ENCODE measurements around the gene TLCD4.
A peak's percentile ranks its signal among the peaks of the same experiment; 100 is the strongest.
"Not testable (repeated sequence)": the region's sequence is repeated elsewhere in the genome, so short reads cannot be mapped to it uniquely, and the experiment has no call there.

The TLCD4 gene, protein sequence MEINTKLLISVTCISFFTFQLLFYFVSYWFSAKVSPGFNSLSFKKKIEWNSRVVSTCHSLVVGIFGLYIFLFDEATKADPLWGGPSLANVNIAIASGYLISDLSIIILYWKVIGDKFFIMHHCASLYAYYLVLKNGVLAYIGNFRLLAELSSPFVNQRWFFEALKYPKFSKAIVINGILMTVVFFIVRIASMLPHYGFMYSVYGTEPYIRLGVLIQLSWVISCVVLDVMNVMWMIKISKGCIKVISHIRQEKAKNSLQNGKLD

DNA sequence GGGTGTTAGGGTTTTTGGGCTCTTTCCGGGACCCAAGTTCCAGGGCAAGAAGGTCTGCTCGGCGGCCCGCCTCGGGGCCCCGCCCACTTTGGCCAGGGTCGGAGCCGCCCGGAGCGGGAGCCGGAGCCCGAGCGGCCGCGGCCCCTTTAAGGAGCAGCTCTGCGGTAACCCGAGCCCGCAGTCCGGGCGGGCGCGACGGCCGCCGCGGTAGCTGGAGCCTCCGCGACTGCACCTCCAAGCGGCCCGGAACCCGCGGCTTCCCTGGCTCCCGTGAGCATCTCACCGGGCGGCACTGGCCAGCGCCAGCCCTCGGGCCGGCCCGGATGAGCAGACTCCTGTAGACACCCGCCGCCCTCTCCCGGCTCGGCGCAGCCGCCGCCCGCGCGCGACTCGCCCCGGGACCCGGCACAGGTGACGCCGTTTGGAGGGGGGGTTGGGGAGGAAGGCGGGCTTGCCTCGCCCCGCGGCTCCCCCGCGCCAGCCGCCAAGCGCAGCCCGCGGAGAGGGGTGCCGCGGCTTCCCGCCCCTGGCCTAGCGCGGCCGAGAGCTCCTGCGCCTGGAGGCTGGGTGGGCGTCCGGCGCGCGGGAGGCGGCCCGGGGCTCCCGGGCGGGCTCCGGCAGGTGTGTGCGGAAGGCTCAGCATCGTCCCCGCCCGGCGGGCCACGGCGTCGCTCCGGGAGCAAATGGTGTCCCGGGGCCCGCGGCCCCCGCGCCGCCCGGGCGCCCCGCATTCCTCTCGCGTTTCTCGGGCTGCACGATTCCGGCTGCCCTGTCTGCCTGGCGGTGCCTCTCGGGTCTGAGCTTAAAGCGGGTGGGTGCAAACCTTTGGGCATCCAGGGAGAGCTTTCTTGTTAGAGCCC is at the start of gene TLCD4:
Gene TLCD4 (plus strand): TSS at position 149 of the 860 bp plus-strand sequence. CDS start 26,547 bp downstream, outside the sequence.
- peak; percentile 46 for DNase-seq

- DNase-seq: no peak
These were observed 49.6 kb upstream of the TLCD4 start for GRCh38 chr1:95067568-95067967.

DNA sequence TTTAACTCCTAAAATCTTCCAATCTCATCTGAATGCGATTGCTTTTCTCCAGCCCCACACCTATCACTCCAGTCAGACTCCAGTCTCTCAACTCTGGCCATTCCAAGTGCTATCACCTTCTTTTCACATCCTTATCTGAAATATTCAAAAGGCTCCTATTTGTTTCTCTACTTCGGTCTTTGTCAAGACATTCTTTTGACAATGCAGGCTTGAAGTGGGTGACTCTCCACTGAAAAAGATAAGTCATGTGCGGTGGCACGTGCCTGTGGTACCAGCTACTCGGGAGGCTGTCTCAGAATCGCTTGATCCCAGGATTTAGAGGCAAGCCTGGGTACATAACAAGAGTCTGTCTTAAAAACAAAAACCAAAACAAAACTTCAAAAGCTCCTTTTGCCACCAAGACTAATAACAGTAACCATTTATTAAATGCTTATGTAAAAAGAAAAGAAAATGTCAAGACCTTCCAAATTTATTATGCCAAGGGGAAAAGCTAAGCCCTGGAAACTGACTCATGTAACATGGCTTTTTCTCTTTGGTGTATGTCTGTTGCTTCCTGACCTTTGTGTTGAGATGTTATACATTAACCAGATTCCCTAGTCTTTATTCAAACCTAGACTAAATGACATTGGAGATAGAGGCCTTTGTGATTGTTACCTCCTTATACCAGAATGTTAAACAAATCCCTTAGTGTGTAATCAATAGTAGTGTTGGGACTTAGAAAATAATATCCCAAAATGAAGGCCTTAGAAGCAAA is 48.0 kb upstream of the TLCD4 start:
- DNase-seq: no peak

- DNase-seq: no peak
These were observed 47.5 kb upstream of the TLCD4 start for GRCh38 chr1:95069710-95070093.

GRCh38 chr1:95071539-95071938 is 45.6 kb upstream of the TLCD4 start:
- no peak for DNase-seq

DNA sequence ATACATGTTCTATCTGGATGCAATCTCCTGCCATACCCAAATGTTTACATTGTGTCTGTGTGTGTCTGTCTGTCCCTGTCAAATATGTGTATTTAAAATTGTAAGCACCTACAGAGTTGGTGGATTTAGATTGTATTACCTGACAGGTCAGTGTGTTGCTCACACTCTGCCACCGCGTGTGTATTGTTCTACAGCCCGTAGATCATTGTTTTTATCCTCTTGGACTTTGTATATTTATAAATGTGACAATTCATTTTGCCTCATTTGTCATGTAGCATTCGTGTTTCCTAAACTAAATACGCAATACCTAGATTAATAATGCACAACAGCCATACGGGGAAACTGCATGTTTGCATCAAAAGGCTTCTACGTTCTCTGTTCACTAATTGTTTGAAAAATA is 45.0 kb upstream of the TLCD4 start:
- no peak for DNase-seq

GRCh38 chr1:95072532-95073419 is 44.4 kb upstream of the TLCD4 start, which contains the start of gene ALG14:
Gene ALG14 (minus strand): TSS chr1:95072951. CDS start chr1:95072898, 53 bp downstream.
- peak; percentile 93 for DNase-seq

DNA sequence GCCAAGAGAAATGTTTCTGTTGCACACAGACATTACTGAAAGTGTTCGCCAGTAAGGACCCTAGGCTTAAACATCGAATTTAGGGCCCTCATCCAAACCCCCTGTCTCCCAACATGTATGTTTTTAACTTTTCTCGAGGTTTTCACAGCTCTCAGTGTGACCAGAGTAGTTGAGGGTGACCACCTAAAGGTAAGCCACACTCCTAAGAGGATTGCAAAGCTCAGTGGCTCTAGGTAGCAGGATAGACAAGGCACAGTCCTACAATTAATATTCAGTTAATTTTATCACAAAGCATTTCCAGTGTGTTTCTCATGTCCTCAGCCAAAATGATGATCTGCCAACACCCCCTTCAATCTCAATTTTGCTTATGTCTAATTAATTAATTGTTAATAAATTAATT is 43.7 kb upstream of the TLCD4 start:
- no peak for DNase-seq

- DNase-seq: no peak
These were observed 41.1 kb upstream of the TLCD4 start for GRCh38 chr1:95076034-95076433.

DNA sequence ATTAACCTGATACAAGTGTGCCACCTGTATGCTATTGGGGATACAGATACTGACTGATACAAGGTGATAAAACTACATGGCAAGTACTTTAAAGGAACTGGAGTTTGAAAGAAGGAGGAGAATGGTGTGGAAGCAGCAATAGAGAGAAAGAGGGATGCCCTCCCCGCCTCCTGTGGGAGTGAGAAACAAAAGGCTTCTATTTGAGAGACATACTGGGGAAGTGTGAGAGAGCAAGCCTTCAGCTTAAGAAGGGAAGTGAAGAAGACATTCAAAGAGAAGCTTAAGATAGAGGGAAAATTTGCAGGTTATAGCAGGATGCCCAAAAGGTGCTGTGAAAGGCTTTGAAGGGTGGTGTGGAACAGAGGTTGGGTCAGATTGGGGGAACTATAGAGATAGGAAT is 36.7 kb upstream of the TLCD4 start:
- DNase-seq: no peak

GRCh38 chr1:95080879-95081278 is 36.3 kb upstream of the TLCD4 start:
- DNase-seq: no peak

- DNase-seq: no peak
These were observed 32.6 kb upstream of the TLCD4 start for GRCh38 chr1:95084317-95085176.

GRCh38 chr1:95085376-95085775 is 31.8 kb upstream of the TLCD4 start:
- no peak for DNase-seq

DNA sequence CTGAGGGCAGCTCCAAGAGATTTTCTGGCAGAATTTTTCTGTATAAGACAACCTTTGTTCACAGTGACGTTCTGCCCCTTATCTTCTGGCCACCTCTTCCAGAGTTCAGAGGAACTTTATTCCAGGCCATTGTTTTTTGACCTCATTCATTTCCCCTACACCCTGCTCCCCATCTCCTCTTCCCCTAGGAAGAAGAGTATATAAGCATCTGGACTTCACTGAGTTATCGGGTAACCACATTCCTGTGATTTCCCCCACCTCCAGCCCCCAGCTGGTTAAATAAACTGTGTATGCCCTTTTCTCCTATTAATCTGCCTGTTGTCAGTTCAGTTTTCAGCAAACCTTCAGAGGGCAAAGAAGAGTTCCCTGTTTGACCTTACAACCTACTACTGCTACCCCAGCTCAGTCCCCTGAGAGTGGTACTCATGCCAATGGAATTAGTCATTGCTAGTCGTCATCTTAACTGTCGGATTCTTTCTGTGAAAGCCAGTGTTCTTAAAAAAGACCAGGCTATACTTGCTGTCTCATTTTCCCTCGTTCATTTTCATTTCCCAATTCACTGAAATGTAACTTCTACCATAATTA is 30.1 kb upstream of the TLCD4 start:
- no peak for DNase-seq

GRCh38 chr1:95088303-95088702 is 28.9 kb upstream of the TLCD4 start:
- DNase-seq: no peak

- DNase-seq: no peak
These were observed 27.4 kb upstream of the TLCD4 start for GRCh38 chr1:95089650-95090287.

GRCh38 chr1:95091290-95091689 is 25.9 kb upstream of the TLCD4 start:
- DNase-seq: not testable (repeated sequence)

GRCh38 chr1:95092891-95093290 is 24.3 kb upstream of the TLCD4 start:
- DNase-seq: not testable (repeated sequence)

GRCh38 chr1:95093296-95093695 is 23.9 kb upstream of the TLCD4 start:
- no peak for DNase-seq

GRCh38 chr1:95094923-95095322 is 22.2 kb upstream of the TLCD4 start:
- no peak for DNase-seq

DNA sequence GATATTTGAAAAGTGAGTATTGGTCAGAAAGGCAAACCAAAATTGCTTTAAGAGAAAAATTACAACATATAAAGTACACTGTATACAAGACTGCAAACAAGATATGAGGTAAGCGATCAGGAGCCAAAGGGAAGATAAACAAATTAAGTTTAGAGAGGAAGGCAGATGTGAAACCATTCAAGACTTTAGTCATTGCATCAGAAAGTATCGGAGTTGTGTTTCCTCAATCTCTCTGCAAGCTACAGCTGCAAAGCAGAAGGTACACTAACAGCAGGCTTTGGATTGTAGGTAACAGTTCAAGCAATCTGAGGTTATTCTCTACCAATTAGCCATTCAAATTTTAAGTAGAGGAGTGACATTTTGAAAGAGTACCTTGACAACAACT is 21.3 kb upstream of the TLCD4 start:
- DNase-seq: no peak
